HCT116 (cell line): ENCODE measurements around the gene ITPKB. TPM values are rescaled to one million over a fixed set of nuclear protein-coding genes. Genes with fewer than 3 reads are reported as not detected.

ENCODE experiments used
- ATAC-seq: fragments of 200-7000 bp; cut with Tn5 transposase; 2 replicates; pipeline ENCODE4 v1.9.1; 2020; ENCODE audit warnings: mild to moderate bottlenecking, moderate library complexity
- BruUV-seq: library from RNA; stranded (reverse); fragments of 400-500 nt; replicated peaks from 2 replicates; lab custom pipeline; 2021; lab: Mats Ljungman, UMichigan
- CTCF ChIA-PET: fragments of 300-600 bp; sonication (Branson Sonifier 250); formaldehyde crosslinking; loops from one replicate; lab custom pipeline; 2021; ENCODE audit warnings: antibody characterized with exemption; lab: Charles Lee
- POLR2A ChIA-PET: fragments of 300-600, 350-600 bp; sonication (Branson Sonifier 250); formaldehyde crosslinking; loops from one replicate; lab custom pipeline; 2021; ENCODE audit warnings: antibody characterized with exemption; lab: Charles Lee
- RAD21 ChIA-PET, 2 experiments: fragments of 300-600 bp; sonication (Branson Sonifier 250); formaldehyde crosslinking; loops; one replicate each; lab custom pipeline; 2023; ENCODE audit warnings: low total read pairs in 2 of 2; ENCODE audit not compliant: uncharacterized antibody in 2 of 2, unreplicated experiment in 2 of 2, low non-redundant PET in 1 of 2; lab: Charles Lee
- DNase-seq: peaks from one replicate; pipeline ENCODE4 v3.0.0-alpha.2; 2010; ENCODE audit warnings: low read depth, low spot score
- H2AFZ ChIP-seq: fragments of 200-600 bp; shearing (Covaris generic), sonication (generic); 2 replicates; pipeline ENCODE4 v1.6.1; 2017; ENCODE audit warnings: low read depth, mixed run types, mixed read lengths, antibody characterized with exemption, low read length; ENCODE audit not compliant: poor library complexity, severe bottlenecking
- H3K27ac ChIP-seq: 2 replicates; pipeline ENCODE4 v1.5.1; 2012; ENCODE audit warnings: low read depth, low read length
- H3K27me3 ChIP-seq: fragments of 200-600 bp; sonication (generic); 2 replicates; pipeline ENCODE4 v1.6.1; 2016; ENCODE audit warnings: mixed run types, low read length, mixed read lengths; ENCODE audit not compliant: insufficient read depth
- H3K36me3 ChIP-seq, 2 experiments: fragments of 200-500 bp in 1 of 2; fragments of 200-600 bp in 1 of 2; sonication (Bioruptor generic) in 1 of 2; sonication (generic) in 1 of 2; 2 replicates each; pipeline versions ENCODE4 v1.5.1 to v1.6.1; 2014 to 2016; ENCODE audit warnings: low read length in 2 of 2, inconsistent platforms in 1 of 2, mixed read lengths in 1 of 2, mixed run types in 1 of 2; ENCODE audit not compliant: insufficient read depth in 2 of 2, control insufficient read depth in 1 of 2
- H3K4me1 ChIP-seq, 2 experiments: fragments of 200-600 bp in 1 of 2; sonication (generic) in 1 of 2; 2 replicates each; pipeline versions ENCODE4 v1.5.1 to v1.6.1; 2012 to 2017; ENCODE audit warnings: low read length in 2 of 2, inconsistent platforms in 1 of 2, mild to moderate bottlenecking in 1 of 2, mixed read lengths in 1 of 2, mixed run types in 1 of 2, moderate library complexity in 1 of 2; ENCODE audit not compliant: insufficient read depth in 2 of 2, control insufficient read depth in 1 of 2
- H3K4me2 ChIP-seq: fragments of 200-600 bp; sonication (generic); 2 replicates; pipeline ENCODE4 v1.6.1; 2017; ENCODE audit warnings: mixed run types, low read length, mixed read lengths
- H3K4me3 ChIP-seq, 2 experiments: fragments of 200-600 bp in 1 of 2; sonication (generic) in 1 of 2; replicated peaks in 1 of 2; 2 replicates each; pipeline ENCODE4 v1.5.1; 2011 to 2016; ENCODE audit warnings: low read length in 2 of 2, control low read depth in 1 of 2, low read depth in 1 of 2, mild to moderate bottlenecking in 1 of 2, mixed read lengths in 1 of 2, mixed run types in 1 of 2
- H3K79me2 ChIP-seq: fragments of 200-600 bp; sonication (generic); 2 replicates; pipeline ENCODE4 v1.6.1; 2017; ENCODE audit warnings: mild to moderate bottlenecking, mixed run types, low read length, moderate library complexity, mixed read lengths; ENCODE audit not compliant: insufficient read depth
- H3K9ac ChIP-seq: fragments of 200-600 bp; sonication (generic); 2 replicates; pipeline ENCODE4 v1.6.1; 2016; ENCODE audit warnings: low read length, mixed read lengths
- H3K9me2 ChIP-seq: fragments of 200-600 bp; sonication (generic), shearing (Covaris generic); 2 replicates; pipeline ENCODE4 v1.6.1; 2017; ENCODE audit warnings: mixed run types, mild to moderate bottlenecking, moderate library complexity; ENCODE audit not compliant: insufficient read depth
- H3K9me3 ChIP-seq, 2 experiments: fragments of 200-500 bp in 1 of 2; fragments of 200-600 bp in 1 of 2; sonication (Bioruptor generic) in 1 of 2; sonication (generic) in 1 of 2; 2 replicates each; pipeline ENCODE4 v1.6.1; 2014 to 2017; ENCODE audit warnings: low read length in 2 of 2, mixed read lengths in 2 of 2, inconsistent platforms in 1 of 2, low read depth in 1 of 2, mild to moderate bottlenecking in 1 of 2, mixed run types in 1 of 2, moderate library complexity in 1 of 2; ENCODE audit not compliant: control insufficient read depth in 1 of 2, insufficient read depth in 1 of 2
- H4K20me1 ChIP-seq: fragments of 200-600 bp; sonication (generic), shearing (Covaris generic); 2 replicates; pipeline ENCODE4 v1.6.1; 2017; ENCODE audit warnings: mixed run types, mild to moderate bottlenecking, moderate library complexity; ENCODE audit not compliant: insufficient read depth
- ATF3 ChIP-seq: IDR thresholded peaks from 2 replicates; pipeline ENCODE4 v1.6.1; 2012
- CBX3 ChIP-seq: IDR thresholded peaks from 2 replicates; pipeline ENCODE4 v1.6.1; 2012; ENCODE audit warnings: low read depth
- CEBPB ChIP-seq: IDR thresholded peaks from 2 replicates; pipeline ENCODE4 v1.6.1; 2012; ENCODE audit warnings: low read depth
- EGR1 ChIP-seq: IDR thresholded peaks from 2 replicates; pipeline ENCODE4 v1.6.1; 2012; ENCODE audit warnings: low read depth
- ELF1 ChIP-seq: IDR thresholded peaks from 2 replicates; pipeline ENCODE4 v1.6.1; 2012; ENCODE audit warnings: low read depth, borderline replicate concordance
- EZH2phosphoT487 ChIP-seq: fragments of 200-600 bp; IDR thresholded peaks from 2 replicates; pipeline ENCODE4 v1.6.1; 2018; ENCODE audit warnings: antibody characterized with exemption, borderline replicate concordance
- FOSL1 ChIP-seq: IDR thresholded peaks from 2 replicates; pipeline ENCODE4 v1.6.1; 2012; ENCODE audit warnings: low read depth
- JUND ChIP-seq: IDR thresholded peaks from 2 replicates; pipeline ENCODE4 v1.6.1; 2012
- MAX ChIP-seq: IDR thresholded peaks from 2 replicates; pipeline ENCODE4 v1.6.1; 2012
- POLR2A ChIP-seq: IDR thresholded peaks from 2 replicates; pipeline ENCODE4 v1.7.0; 2011; ENCODE audit warnings: borderline replicate concordance; ENCODE audit not compliant: insufficient read depth, insufficient read length; ENCODE audit errors: extremely low read depth
- POLR2AphosphoS5 ChIP-seq: IDR thresholded peaks from 2 replicates; pipeline ENCODE4 v1.6.1; 2011; ENCODE audit warnings: mild to moderate bottlenecking, low read depth, low read length, moderate library complexity
- RAD21 ChIP-seq: IDR thresholded peaks from 2 replicates; pipeline ENCODE4 v1.6.1; 2012; ENCODE audit warnings: low read depth, mild to moderate bottlenecking
- REST ChIP-seq: IDR thresholded peaks from 2 replicates; pipeline ENCODE4 v1.6.1; 2012; ENCODE audit warnings: low read depth
- SIN3A ChIP-seq: IDR thresholded peaks from 2 replicates; pipeline ENCODE4 v1.6.1; 2012; ENCODE audit warnings: low read depth
- SP1 ChIP-seq: IDR thresholded peaks from 2 replicates; pipeline ENCODE4 v1.6.1; 2012; ENCODE audit warnings: low read depth
- SRF ChIP-seq: IDR thresholded peaks from 2 replicates; pipeline ENCODE4 v1.6.1; 2012; ENCODE audit warnings: low read depth
- TCF7L2 ChIP-seq: IDR thresholded peaks from 2 replicates; pipeline ENCODE4 v1.7.0; 2011; ENCODE audit warnings: borderline replicate concordance, inconsistent platforms; ENCODE audit not compliant: insufficient read depth, insufficient read length; ENCODE audit errors: extremely low read depth
- YY1 ChIP-seq: IDR thresholded peaks from 2 replicates; pipeline ENCODE4 v1.6.1; 2011; ENCODE audit warnings: low read length, low read depth, moderate library complexity, mild to moderate bottlenecking; ENCODE audit not compliant: insufficient replicate concordance; ENCODE audit errors: extremely low read depth
- ZBTB33 ChIP-seq: IDR thresholded peaks from 2 replicates; pipeline ENCODE4 v1.6.1; 2011; ENCODE audit warnings: mild to moderate bottlenecking, low read length, moderate library complexity; ENCODE audit not compliant: insufficient replicate concordance; ENCODE audit errors: extremely low read depth
- ZFX ChIP-seq: fragments of 450-650 bp; IDR thresholded peaks from 2 replicates; pipeline ENCODE4 v1.6.1; 2017
- intact Hi-C: fragments of 100-400 bp; cut with micrococcal nuclease; formaldehyde crosslinking; loops from 2 replicates; pipeline ENCODE4 v1.10.0; 2022
- total RNA-seq: library from RNA; stranded (reverse); gene quantifications from one replicate; pipeline ENCODE4 v1.2.1, GENCODE V29; 2021; ENCODE audit not compliant: unreplicated experiment

ITPKB gene
- total RNA-seq, 1 experiment from 2014 or later: 4.4 TPM

- no peaks in the 10 kb centered on the region for H3K9me3 ChIP-seq
- no peak overlapping the region for H2AFZ ChIP-seq
- no peak overlapping the region for H3K4me2 ChIP-seq
- BruUV-seq: no TSS peak
- RAD21 ChIA-PET: no interaction called here
- TF ChIP-seq ZBTB33: no peak
- no peak for TF ChIP-seq ZFX
- no peak for TF ChIP-seq POLR2AphosphoS5
- no peak for TF ChIP-seq SRF
- TF ChIP-seq JUND: no peak
- no peak for TF ChIP-seq YY1
- TF ChIP-seq REST: no peak
- no peak for TF ChIP-seq FOSL1
- no peak for TF ChIP-seq MAX
- TF ChIP-seq SIN3A: no peak
- no peak for TF ChIP-seq CBX3
- TF ChIP-seq RAD21: no peak
- TF ChIP-seq TCF7L2: no peak
- no peak for TF ChIP-seq POLR2A
- TF ChIP-seq ATF3: no peak
- no peak for TF ChIP-seq EGR1
- TF ChIP-seq ELF1: no peak
- no peak for TF ChIP-seq SP1
- TF ChIP-seq EZH2phosphoT487: no peak
- TF ChIP-seq CEBPB: no peak
- intact Hi-C loops: no loop called here
- H3K9ac ChIP-seq: no peak overlapping the region
- H3K4me3 ChIP-seq: no peak overlapping the region
- H3K27ac ChIP-seq: no peak overlapping the region
- peaks cover 16 to 20% of the 10 kb centered on the region in 2 experiments for H3K4me1 ChIP-seq
- CTCF ChIA-PET: no interaction called here
- POLR2A ChIA-PET: no interaction called here
- DNase-seq (no peak), ATAC-seq (no peak)
- H3K9me2 ChIP-seq: no peaks in the 10 kb centered on the region
- no peaks in the 10 kb centered on the region for H3K36me3 ChIP-seq
- H4K20me1 ChIP-seq: no peaks in the 10 kb centered on the region
- H3K79me2 ChIP-seq: no peaks in the 10 kb centered on the region
- H3K27me3 ChIP-seq: no peaks in the 10 kb centered on the region
Measured at GRCh38 chr1:226725897-226726267, 13.2 kb downstream of the ITPKB start.
